Esophagus muscularis mucosa (tissue), 3 donors: Measurements from ENCODE around the gene EFCAB3.
"Not testable (repeated sequence)": the region's sequence is repeated elsewhere in the genome, so short reads cannot be mapped to it uniquely, and the experiment has no call there.

Experiments used
- EP300 ChIP-seq: sonication (generic); formaldehyde crosslinking; IDR thresholded peaks from one replicate; pipeline ENCODE4 v1.6.1; 2017; ENCODE audit warnings: antibody characterized with exemption
- TF ChIP-seq, protein P1 (sequence below), 3 experiments: fragments of 200-600 bp in 2 of 3; fragments of 450-650 bp in 1 of 3; sonication (generic) in 2 of 3; IDR thresholded peaks; one replicate each; pipeline ENCODE4 v1.5.1; 2017 to 2019; ENCODE audit warnings: antibody characterized with exemption in 3 of 3, mild to moderate bottlenecking in 2 of 3, moderate library complexity in 1 of 3

DNA sequence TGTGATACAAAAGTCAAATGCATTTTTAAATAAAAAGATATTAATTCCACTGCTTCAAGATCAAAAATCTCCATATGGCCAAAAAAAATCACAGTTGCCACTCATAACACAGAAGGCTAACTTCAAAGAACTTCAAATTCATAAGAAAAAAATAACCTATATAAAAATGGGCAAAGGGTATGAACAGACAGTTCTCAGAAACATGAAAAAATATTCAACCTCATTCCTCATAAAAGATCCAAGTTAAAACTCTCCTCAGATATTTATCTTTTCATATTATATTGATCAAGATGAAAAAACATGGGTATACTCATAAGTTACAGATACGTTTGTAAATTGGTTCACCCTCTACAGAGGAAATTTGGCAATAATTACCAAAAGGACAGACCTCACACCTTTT is 32.7 kb downstream of the EFCAB3 start:
- TF ChIP-seq, protein P1, sequence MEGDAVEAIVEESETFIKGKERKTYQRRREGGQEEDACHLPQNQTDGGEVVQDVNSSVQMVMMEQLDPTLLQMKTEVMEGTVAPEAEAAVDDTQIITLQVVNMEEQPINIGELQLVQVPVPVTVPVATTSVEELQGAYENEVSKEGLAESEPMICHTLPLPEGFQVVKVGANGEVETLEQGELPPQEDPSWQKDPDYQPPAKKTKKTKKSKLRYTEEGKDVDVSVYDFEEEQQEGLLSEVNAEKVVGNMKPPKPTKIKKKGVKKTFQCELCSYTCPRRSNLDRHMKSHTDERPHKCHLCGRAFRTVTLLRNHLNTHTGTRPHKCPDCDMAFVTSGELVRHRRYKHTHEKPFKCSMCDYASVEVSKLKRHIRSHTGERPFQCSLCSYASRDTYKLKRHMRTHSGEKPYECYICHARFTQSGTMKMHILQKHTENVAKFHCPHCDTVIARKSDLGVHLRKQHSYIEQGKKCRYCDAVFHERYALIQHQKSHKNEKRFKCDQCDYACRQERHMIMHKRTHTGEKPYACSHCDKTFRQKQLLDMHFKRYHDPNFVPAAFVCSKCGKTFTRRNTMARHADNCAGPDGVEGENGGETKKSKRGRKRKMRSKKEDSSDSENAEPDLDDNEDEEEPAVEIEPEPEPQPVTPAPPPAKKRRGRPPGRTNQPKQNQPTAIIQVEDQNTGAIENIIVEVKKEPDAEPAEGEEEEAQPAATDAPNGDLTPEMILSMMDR (IDR thresholded peaks at IDR 0.05) = not testable (repeated sequence)
- not testable (repeated sequence) for TF ChIP-seq EP300
